T-helper 17 cell (primary cell): ENCODE data around the gene PARVB. TPM values are rescaled to one million over a fixed set of nuclear protein-coding genes. Genes with fewer than 3 reads are reported as not detected.
A peak's percentile ranks its signal among the peaks of the same experiment; 100 is the strongest.
"Not testable (repeated sequence)": the region's sequence is repeated elsewhere in the genome, so short reads cannot be mapped to it uniquely, and the experiment has no call there.

ENCODE experiments used
- ATAC-seq: fragments of 150-1000 bp; cut with Tn5 transposase; 2 replicates; pipeline ENCODE4 v1.10.0; 2021; ENCODE audit warnings: mild to moderate bottlenecking, moderate library complexity
- DNase-seq, 3 donors: peaks; one replicate each; pipeline versions ENCODE4 v3.0.0 to v3.0.0-alpha.2; 2020 to 2021
- H3K9me3 ChIP-seq: one replicate; pipeline ENCODE4 v1.7.0; 2013; ENCODE audit warnings: low read length, mild to moderate bottlenecking; ENCODE audit not compliant: control insufficient read depth, poor library complexity, severe bottlenecking
- H3K27ac Mint-ChIP-seq: one replicate; pipeline ENCODE4 v1.8.0; 2022; ENCODE audit warnings: mild to moderate bottlenecking, moderate library complexity, mixed read lengths
- H3K27me3 Mint-ChIP-seq: one replicate; pipeline ENCODE4 v1.8.0; 2022; ENCODE audit warnings: mixed read lengths
- H3K36me3 Mint-ChIP-seq: one replicate; pipeline ENCODE4 v1.8.0; 2022; ENCODE audit warnings: low read depth, mixed read lengths
- H3K4me1 Mint-ChIP-seq: one replicate; pipeline ENCODE4 v1.8.0; 2022; ENCODE audit warnings: mild to moderate bottlenecking, mixed read lengths
- H3K4me3 Mint-ChIP-seq: one replicate; pipeline ENCODE4 v1.8.0; 2022; ENCODE audit warnings: mild to moderate bottlenecking, moderate library complexity, mixed read lengths
- total RNA-seq, 4 donors: library from RNA in 2 of 4; stranded (reverse) in 2 of 4; gene quantifications; one replicate each; pipeline ENCODE4 v1.2.3 and lab custom pipeline; 2022 to 2026

Gene PARVB
- total RNA-seq, 2 donors from 2014 or later: 14.6 to 36.4 TPM

GRCh38 chr22:44002997-44003396 lies 21.1 kb upstream of the PARVB start:
- H3K4me3 Mint-ChIP-seq: no peak overlapping the region
- no peak overlapping the region for H3K27ac Mint-ChIP-seq
- peaks cover 5% of the 10 kb centered on the region for H3K4me1 Mint-ChIP-seq
- no peaks in the 10 kb centered on the region for H3K36me3 Mint-ChIP-seq
- DNase-seq: no peak
- no peaks in the 10 kb centered on the region for H3K9me3 ChIP-seq
- no peaks in the 10 kb centered on the region for H3K27me3 Mint-ChIP-seq
- no peak for ATAC-seq

GRCh38 chr22:44003405-44004103 lies 20.5 kb upstream of the PARVB start:
- DNase-seq (no peak), ATAC-seq (no peak)
- no peaks in the 10 kb centered on the region for H3K27me3 Mint-ChIP-seq
- no peak overlapping the region for H3K27ac Mint-ChIP-seq
- peaks cover 5% of the 10 kb centered on the region for H3K4me1 Mint-ChIP-seq
- H3K9me3 ChIP-seq: no peaks in the 10 kb centered on the region
- no peak overlapping the region for H3K4me3 Mint-ChIP-seq
- H3K36me3 Mint-ChIP-seq: no peaks in the 10 kb centered on the region

DNA sequence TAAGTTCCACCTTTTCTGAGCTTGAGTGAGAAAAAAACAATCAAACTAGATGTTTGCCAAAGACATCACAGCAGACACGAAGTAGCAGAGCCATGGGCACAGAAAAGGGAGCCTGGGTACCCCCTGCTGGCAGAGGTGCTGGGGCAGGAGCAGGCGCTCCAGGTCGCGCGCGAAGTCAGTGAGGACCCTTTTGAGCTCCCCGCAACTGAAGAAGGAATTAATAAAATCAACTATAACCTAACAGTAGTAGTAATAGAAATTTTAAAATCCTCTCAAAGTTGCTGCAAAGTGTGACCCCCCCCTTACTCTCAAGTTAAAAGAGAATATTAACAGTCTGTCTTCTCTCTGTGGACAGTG lies 20.0 kb upstream of the PARVB start:
- no peaks in the 10 kb centered on the region for H3K36me3 Mint-ChIP-seq
- no peaks in the 10 kb centered on the region for H3K9me3 ChIP-seq
- H3K4me1 Mint-ChIP-seq: peaks cover 5% of the 10 kb centered on the region
- no peak for ATAC-seq
- H3K27me3 Mint-ChIP-seq: no peaks in the 10 kb centered on the region
- no peak overlapping the region for H3K27ac Mint-ChIP-seq
- H3K4me3 Mint-ChIP-seq: no peak overlapping the region
- DNase-seq: no peak

- DNase-seq: no peak
- Mint-ChIP-seq H3K4me1 (peaks cover 5% of the 10 kb centered on the region), H3K36me3 (no peaks in the 10 kb centered on the region), H3K27ac (no peak overlapping the region), H3K4me3 (no peak overlapping the region), H3K27me3 (no peaks in the 10 kb centered on the region)
- ATAC-seq: no peak
- no peaks in the 10 kb centered on the region for H3K9me3 ChIP-seq
These were observed 18.6 kb upstream of the PARVB start for GRCh38 chr22:44005524-44005923.

GRCh38 chr22:44012162-44012561 lies 11.9 kb upstream of the PARVB start:
- H3K4me3 Mint-ChIP-seq: no peak overlapping the region
- no peak overlapping the region for H3K27ac Mint-ChIP-seq
- H3K27me3 Mint-ChIP-seq: no peaks in the 10 kb centered on the region
- ATAC-seq (no peak), DNase-seq (no peak)
- no peaks in the 10 kb centered on the region for H3K9me3 ChIP-seq
- H3K4me1 Mint-ChIP-seq: peaks cover 2% of the 10 kb centered on the region
- peaks cover 2% of the 10 kb centered on the region for H3K36me3 Mint-ChIP-seq

DNA sequence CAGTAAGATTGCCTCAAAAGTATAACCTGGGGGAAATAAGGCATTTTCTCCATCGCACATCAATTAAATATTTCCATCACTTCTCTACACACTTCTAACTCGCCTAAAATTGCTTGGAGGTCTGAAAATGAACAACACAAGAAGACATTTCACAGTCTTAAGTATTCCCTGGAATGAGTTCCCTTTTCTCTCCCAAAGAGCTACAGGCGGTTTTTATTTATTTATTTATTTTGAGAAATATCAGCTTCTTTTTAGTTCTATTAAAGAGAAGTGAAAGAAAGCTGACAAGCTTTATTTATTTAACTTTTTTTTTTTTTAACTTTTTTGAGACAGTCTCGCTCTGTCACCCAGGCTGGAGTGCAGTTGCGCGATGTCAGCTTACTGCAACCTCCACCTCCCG lies 11.5 kb upstream of the PARVB start:
- DNase-seq (no peak), ATAC-seq (no peak)
- Mint-ChIP-seq H3K4me1 (peaks cover 2% of the 10 kb centered on the region), H3K36me3 (peaks cover 2% of the 10 kb centered on the region), H3K27ac (no peak overlapping the region), H3K4me3 (no peak overlapping the region), H3K27me3 (no peaks in the 10 kb centered on the region)
- no peaks in the 10 kb centered on the region for H3K9me3 ChIP-seq

DNA sequence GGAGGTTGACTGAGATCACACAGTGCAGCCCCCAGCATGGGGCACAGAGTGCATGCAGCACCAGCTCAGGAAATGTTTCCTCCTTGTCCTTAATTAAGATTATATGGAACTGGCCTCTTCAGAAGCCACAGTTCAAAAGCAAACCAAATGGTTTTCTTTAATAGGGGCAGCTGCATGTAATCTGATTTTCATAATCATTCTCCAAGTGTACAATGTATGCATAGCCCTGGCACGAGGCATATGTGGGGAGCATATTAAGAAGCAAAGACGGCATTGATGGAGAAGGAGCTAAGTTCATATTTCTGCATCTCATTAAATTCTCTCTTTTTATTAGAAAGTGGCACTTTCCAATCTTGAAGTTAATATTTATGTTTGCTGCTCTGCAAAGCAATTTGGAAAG lies 9.9 kb upstream of the PARVB start:
- Mint-ChIP-seq H3K27me3 (no peaks in the 10 kb centered on the region), H3K36me3 (peaks cover 2% of the 10 kb centered on the region), H3K4me3 (no peak overlapping the region), H3K4me1 (no peaks in the 10 kb centered on the region), H3K27ac (no peak overlapping the region)
- H3K9me3 ChIP-seq: no peaks in the 10 kb centered on the region
- no peak for ATAC-seq
- DNase-seq: no peak

- not testable (repeated sequence) for H3K4me1 Mint-ChIP-seq, H3K36me3 Mint-ChIP-seq, DNase-seq, H3K4me3 Mint-ChIP-seq, ATAC-seq, H3K27ac Mint-ChIP-seq, H3K9me3 ChIP-seq, H3K27me3 Mint-ChIP-seq
These were observed 7.5 kb upstream of the PARVB start for GRCh38 chr22:44016586-44016985.

DNA sequence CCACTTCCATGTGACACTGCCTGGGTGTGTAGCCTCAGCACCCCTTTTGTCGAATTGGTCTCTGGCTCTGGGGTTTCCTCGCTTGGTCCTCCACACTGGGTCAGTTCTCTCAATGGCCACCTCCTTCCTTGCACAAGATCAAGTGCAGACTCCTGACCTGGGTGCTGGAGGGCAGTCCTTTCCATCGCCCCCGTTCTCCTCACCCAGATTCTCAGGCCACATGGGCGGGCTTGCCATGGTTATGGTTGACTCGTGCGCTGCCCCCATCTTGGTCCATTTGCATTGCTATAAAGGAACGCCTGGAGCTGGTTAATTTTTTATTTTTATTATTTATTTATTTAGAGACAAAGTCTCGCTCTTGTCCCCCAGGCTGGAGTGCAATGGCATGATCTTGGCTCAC lies 5.5 kb upstream of the PARVB start:
- no peak overlapping the region for H3K27ac Mint-ChIP-seq

GRCh38 chr22:44019416-44019815 lies 4.7 kb upstream of the PARVB start:
- no peak for DNase-seq
- no peak overlapping the region for H3K4me3 Mint-ChIP-seq
- no peak for ATAC-seq
- no peaks in the 10 kb centered on the region for H3K27me3 Mint-ChIP-seq
- no peak overlapping the region for H3K27ac Mint-ChIP-seq
- H3K4me1 Mint-ChIP-seq: peaks cover 12% of the 10 kb centered on the region
- no peaks in the 10 kb centered on the region for H3K9me3 ChIP-seq
- H3K36me3 Mint-ChIP-seq: no peaks in the 10 kb centered on the region

More for the DNA sequence above, 5.5 kb upstream of the PARVB start:
- no peak for ATAC-seq
- no peaks in the 10 kb centered on the region for H3K9me3 ChIP-seq
- Mint-ChIP-seq H3K4me3 (no peak overlapping the region), H3K4me1 (peaks cover 9% of the 10 kb centered on the region), H3K27me3 (no peaks in the 10 kb centered on the region), H3K36me3 (no peaks in the 10 kb centered on the region)
- no peak for DNase-seq

DNA sequence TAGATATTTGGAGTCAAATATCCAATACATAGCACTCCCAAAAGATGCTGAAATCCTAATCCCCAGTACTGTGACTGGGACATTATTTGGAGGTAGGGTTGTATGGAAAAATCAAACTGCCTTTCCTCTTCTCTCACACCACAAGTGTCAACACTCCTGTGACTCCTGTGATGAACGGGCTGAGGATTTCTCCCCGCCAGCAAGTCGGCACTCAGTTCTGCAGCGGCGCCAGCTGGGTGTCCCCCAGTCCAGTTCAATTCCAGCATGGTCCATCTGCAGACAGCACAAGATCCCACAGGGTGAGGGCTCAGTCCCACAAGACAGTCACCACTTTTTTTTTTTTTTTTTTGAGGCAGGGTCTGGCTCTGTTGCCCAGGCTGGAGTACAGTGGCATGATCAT lies 4.3 kb upstream of the PARVB start:
- Mint-ChIP-seq H3K36me3 (no peaks in the 10 kb centered on the region), H3K27ac (no peak overlapping the region), H3K27me3 (no peaks in the 10 kb centered on the region), H3K4me3 (no peak overlapping the region), H3K4me1 (peaks cover 12% of the 10 kb centered on the region)
- no peaks in the 10 kb centered on the region for H3K9me3 ChIP-seq
- no peak for DNase-seq
- ATAC-seq: no peak

- Mint-ChIP-seq H3K36me3 (no peaks in the 10 kb centered on the region), H3K4me3 (no peak overlapping the region), H3K27me3 (peaks cover 6% of the 10 kb centered on the region), H3K4me1 (peaks cover 19% of the 10 kb centered on the region), H3K27ac (no peak overlapping the region)
- no peak for DNase-seq
- no peak for ATAC-seq
- no peaks in the 10 kb centered on the region for H3K9me3 ChIP-seq
These were observed 3.1 kb upstream of the PARVB start for GRCh38 chr22:44020981-44021380.

DNA sequence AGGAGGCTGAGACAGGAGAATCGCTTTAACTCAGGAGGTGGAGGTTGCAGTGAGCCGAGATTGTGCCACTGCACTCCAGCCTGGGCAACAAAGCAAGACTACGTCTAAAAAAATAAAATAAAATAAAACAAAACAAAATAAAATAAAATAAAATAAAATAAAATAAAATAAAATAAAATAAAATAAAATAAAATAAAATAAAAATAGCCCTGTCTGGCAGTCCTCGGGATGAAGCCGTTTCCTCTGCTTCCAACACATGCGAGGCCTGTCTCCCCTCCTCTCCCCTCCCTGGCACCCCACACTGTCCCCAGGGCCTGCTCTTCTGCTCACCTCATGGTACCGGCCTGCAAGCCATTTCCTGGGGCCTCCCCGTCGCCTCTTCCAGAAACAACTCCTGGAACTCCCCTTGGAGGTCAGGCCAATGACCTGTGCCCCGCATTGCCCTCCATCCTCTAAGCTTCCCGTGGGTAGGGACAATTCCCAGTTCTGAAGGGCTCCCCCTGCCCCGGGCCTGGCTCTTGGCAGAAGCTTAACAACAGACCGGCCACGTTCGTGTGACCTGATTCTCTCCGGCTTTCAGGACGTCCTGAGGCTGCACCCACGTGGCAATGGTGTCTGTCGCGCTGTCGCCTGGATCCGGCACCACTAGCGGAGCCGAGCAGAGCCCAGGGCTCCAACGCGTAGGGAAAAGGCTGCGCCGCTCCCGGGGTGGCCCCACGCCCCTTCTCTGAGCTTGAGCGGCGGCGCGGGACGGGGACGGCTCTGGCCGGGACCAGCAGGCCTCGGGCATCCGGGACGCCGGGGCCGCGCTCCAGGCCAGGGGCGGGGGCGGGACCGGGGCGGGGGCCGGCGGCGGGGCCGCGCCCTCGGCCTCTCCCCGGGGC lies 456 bp upstream of the PARVB start:
- peak; percentile 24 for ATAC-seq
- no peaks in the 10 kb centered on the region for H3K9me3 ChIP-seq
- DNase-seq: peak in 1 of 3 donors; percentile 10
- Mint-ChIP-seq H3K36me3 (no peaks in the 10 kb centered on the region), H3K4me3 (peak overlapping the region; percentile 86), H3K4me1 (peaks cover 37% of the 10 kb centered on the region), H3K27ac (no peak overlapping the region), H3K27me3 (peaks cover 10% of the 10 kb centered on the region)
